Activated CD8-positive, alpha-beta T cell treated with anti-CD3 and anti-CD28 coated beads, Interleukin-2, amount 10 ng/mL, durations not matched to agents 7 days and 5 days (primary cell): ENCODE results near the gene PSMB9. TPM values are rescaled to one million over a fixed set of nuclear protein-coding genes. Genes with fewer than 3 reads are reported as not detected.
A peak's percentile ranks its signal among the peaks of the same experiment; 100 is the strongest.
"Not testable (repeated sequence)": the region's sequence is repeated elsewhere in the genome, so short reads cannot be mapped to it uniquely, and the experiment has no call there.

Experiments
- ATAC-seq: fragments of 150-1000 bp; cut with Tn5 transposase; one replicate; pipeline ENCODE4 v1.10.0; 2021; ENCODE audit warnings: moderate library complexity
- CTCF ChIA-PET: fragments of 350-600 bp; sonication (Branson Sonifier 250); formaldehyde crosslinking; loops from one replicate; lab custom pipeline; 2021; ENCODE audit warnings: antibody characterized with exemption; lab: Charles Lee
- POLR2A ChIA-PET: fragments of 350-600 bp; sonication (Branson Sonifier 250); formaldehyde crosslinking; loops from one replicate; lab custom pipeline; 2021; ENCODE audit warnings: antibody characterized with exemption; lab: Charles Lee
- DNase-seq: peaks from one replicate; pipeline ENCODE4 v3.0.0-alpha.2; 2020
- H3K27ac Mint-ChIP-seq: one replicate; pipeline ENCODE4 v1.8.0; 2021; ENCODE audit warnings: mild to moderate bottlenecking, mixed read lengths
- H3K27me3 Mint-ChIP-seq: one replicate; pipeline ENCODE4 v1.8.0; 2021; ENCODE audit warnings: low read depth, mixed read lengths
- H3K36me3 Mint-ChIP-seq: one replicate; pipeline ENCODE4 v1.8.0; 2021; ENCODE audit warnings: low read depth, mixed read lengths
- H3K4me1 Mint-ChIP-seq: one replicate; pipeline ENCODE4 v1.8.0; 2021; ENCODE audit warnings: low read depth, mixed read lengths
- H3K4me3 Mint-ChIP-seq: one replicate; pipeline ENCODE4 v1.8.0; 2021; ENCODE audit warnings: mild to moderate bottlenecking, mixed read lengths
- H3K9me3 Mint-ChIP-seq: one replicate; pipeline ENCODE4 v1.8.0; 2022; ENCODE audit warnings: mixed read lengths; ENCODE audit not compliant: insufficient read depth
- total RNA-seq, 2 experiments: library from RNA; stranded (reverse); gene quantifications; one replicate each; pipeline ENCODE4 v1.2.3, GENCODE V29; 2021

Gene PSMB9
- total RNA-seq, 2 experiments from 2014 or later, result 319 to 325 TPM

GRCh38 chr6:32857156-32857891 is 3.3 kb downstream of the PSMB9 start:
- peaks cover 82% of the 10 kb centered on the region for H3K36me3 Mint-ChIP-seq
- H3K27me3 Mint-ChIP-seq, result no peaks in the 10 kb centered on the region
- H3K27ac Mint-ChIP-seq, result peak overlapping the region; percentile 60
- CTCF ChIA-PET, result interaction anchor here (0.5 to 9.6 kb wide), 7 partner anchors 10 to 625 kb away, joined by 3 to 400 read pairs (median 9); partner anchors contain the start of genes BRD2, HLA-DMA and TAP2
- H3K4me3 Mint-ChIP-seq, result no peak overlapping the region
- peaks cover 48% of the 10 kb centered on the region for H3K4me1 Mint-ChIP-seq
- DNase-seq, result no peak
- POLR2A ChIA-PET, result interaction anchor here (0.6 to 9.1 kb wide), 7 partner anchors 10 to 127 kb away, joined by 3 to 812 read pairs (median 4); partner anchors contain the start of genes PSMB8 and TAP2
- no peak for ATAC-seq
- no peaks in the 10 kb centered on the region for H3K9me3 Mint-ChIP-seq

GRCh38 chr6:32858194-32858593 is 4.2 kb downstream of the PSMB9 start:
- Mint-ChIP-seq H3K4me1 (peaks cover 48% of the 10 kb centered on the region), H3K9me3 (no peaks in the 10 kb centered on the region), H3K27ac (peak overlapping the region; percentile 60), H3K36me3 (peaks cover 78% of the 10 kb centered on the region), H3K27me3 (no peaks in the 10 kb centered on the region), H3K4me3 (no peak overlapping the region)
- no peak for DNase-seq
- ATAC-seq, result no peak
- ChIA-PET POLR2A (interaction anchor here (0.7 to 9.1 kb wide), 5 partner anchors 10 to 126 kb away, joined by 3 to 812 read pairs (median 4); partner anchors contain the start of genes PSMB8 and TAP2), CTCF (interaction anchor here (0.9 to 9.6 kb wide), 7 partner anchors 9 to 126 kb away, joined by 3 to 400 read pairs (median 6); partner anchors contain the start of genes BRD2 and TAP2)

- Mint-ChIP-seq H3K9me3 (no peaks in the 10 kb centered on the region), H3K4me1 (peaks cover 51% of the 10 kb centered on the region), H3K4me3 (no peak overlapping the region), H3K27ac (no peak overlapping the region), H3K27me3 (no peaks in the 10 kb centered on the region), H3K36me3 (peaks cover 69% of the 10 kb centered on the region)
- ChIA-PET POLR2A (interaction anchor here (9.1 kb wide), 1 partner anchor 19 kb away, joined by 812 read pairs; the partner anchor contains the start of genes PSMB8 and TAP2), CTCF (interaction anchor here (8.0 to 9.6 kb wide), 2 partner anchors 7 to 21 kb away, joined by 236 to 400 read pairs; partner anchors contain the start of gene TAP2)
- no peak for DNase-seq
- ATAC-seq, result no peak
These were observed 6.7 kb downstream of the PSMB9 start for GRCh38 chr6:32860674-32861073.

GRCh38 chr6:32862725-32863124 is 8.7 kb downstream of the PSMB9 start:
- Mint-ChIP-seq H3K4me1 (peaks cover 54% of the 10 kb centered on the region), H3K27ac (no peak overlapping the region), H3K4me3 (no peak overlapping the region), H3K27me3 (no peaks in the 10 kb centered on the region), H3K36me3 (peaks cover 51% of the 10 kb centered on the region), H3K9me3 (no peaks in the 10 kb centered on the region)
- ATAC-seq (no peak), DNase-seq (no peak)
- ChIA-PET CTCF (interaction anchor here (1.6 to 10.6 kb wide), 3 partner anchors 6 to 122 kb away, joined by 5 to 512 read pairs (median 236); partner anchors contain the start of genes PSMB8, PSMB9, TAP1 and TAP2), POLR2A (interaction anchor here (1.3 to 10.3 kb wide), 3 partner anchors 9 to 109 kb away, joined by 5 to 240 read pairs (median 12); partner anchors contain the start of genes PSMB8, PSMB9, TAP1 and TAP2)

- H3K4me3 Mint-ChIP-seq, result no peak overlapping the region
- H3K4me1 Mint-ChIP-seq, result peaks cover 35% of the 10 kb centered on the region
- ATAC-seq, result no peak
- peak overlapping the region; percentile 66 for H3K27ac Mint-ChIP-seq
- peaks cover 29% of the 10 kb centered on the region for H3K36me3 Mint-ChIP-seq
- POLR2A ChIA-PET, result interaction anchor here (1.0 to 10.3 kb wide), 3 partner anchors 11 to 106 kb away, joined by 3 to 240 read pairs (median 82); partner anchors contain the start of genes PSMB8, PSMB9, TAP1 and TAP2
- H3K27me3 Mint-ChIP-seq, result peaks cover 3% of the 10 kb centered on the region
- no peak for DNase-seq
- CTCF ChIA-PET, result interaction anchor here (0.5 to 10.6 kb wide), 3 partner anchors 9 to 40 kb away, joined by 3 to 512 read pairs (median 236); partner anchors contain the start of genes PSMB8, PSMB9, TAP1 and TAP2
- no peaks in the 10 kb centered on the region for H3K9me3 Mint-ChIP-seq
These were observed 11.9 kb downstream of the PSMB9 start for GRCh38 chr6:32865724-32866443.

- Mint-ChIP-seq H3K36me3 (peaks cover 19% of the 10 kb centered on the region), H3K27ac (peak overlapping the region; percentile 92), H3K27me3 (peaks cover 3% of the 10 kb centered on the region), H3K4me1 (peaks cover 35% of the 10 kb centered on the region), H3K9me3 (no peaks in the 10 kb centered on the region), H3K4me3 (peak overlapping the region; percentile 54)
- POLR2A ChIA-PET, result interaction anchor here (0.8 to 10.3 kb wide), 7 partner anchors 9 to 1003 kb away, joined by 3 to 240 read pairs (median 4); partner anchors contain the start of genes PSMB8, PSMB9, TAP1 and TAP2
- ATAC-seq, result peak; percentile 76
- no peak for DNase-seq
- CTCF ChIA-PET, result interaction anchor here (0.8 to 10.6 kb wide), 29 partner anchors 10 to 621 kb away, joined by 3 to 512 read pairs (median 12); partner anchors contain the start of genes HLA-DMA, HLA-DRA, PSMB8 and PSMB9
These were observed 13.1 kb downstream of the PSMB9 start for GRCh38 chr6:32867022-32867477.

- Mint-ChIP-seq H3K4me1 (peaks cover 35% of the 10 kb centered on the region), H3K27me3 (peaks cover 3% of the 10 kb centered on the region), H3K4me3 (peak overlapping the region; percentile 54), H3K36me3 (peaks cover 19% of the 10 kb centered on the region), H3K9me3 (no peaks in the 10 kb centered on the region), H3K27ac (peak overlapping the region; percentile 92)
- ChIA-PET CTCF (interaction anchor here (0.7 to 10.6 kb wide), 68 partner anchors 10 to 622 kb away, joined by 3 to 512 read pairs (median 6); partner anchors contain the start of genes HLA-DMA, HLA-DPB1, HLA-DRA and PSMB8), POLR2A (interaction anchor here (0.9 to 10.3 kb wide), 9 partner anchors 10 to 685 kb away, joined by 3 to 240 read pairs (median 5); partner anchors contain the start of genes HLA-DMA, PSMB8, PSMB9 and TAP1)
- DNase-seq (no peak), ATAC-seq (peak; percentile 32)
These were observed 13.7 kb downstream of the PSMB9 start for GRCh38 chr6:32867554-32868256.

GRCh38 chr6:32868257-32868788 is 14.3 kb downstream of the PSMB9 start:
- H3K9me3 Mint-ChIP-seq, result no peaks in the 10 kb centered on the region
- H3K27ac Mint-ChIP-seq, result no peak overlapping the region

GRCh38 chr6:32873947-32874346 is 20.0 kb downstream of the PSMB9 start:
- DNase-seq, H3K4me3 Mint-ChIP-seq, H3K4me1 Mint-ChIP-seq, H3K27me3 Mint-ChIP-seq, ATAC-seq, POLR2A ChIA-PET, H3K27ac Mint-ChIP-seq, H3K9me3 Mint-ChIP-seq: not testable (repeated sequence)
- CTCF ChIA-PET, result interaction anchor here (1.5 to 4.5 kb wide), 3 partner anchors 35 to 111 kb away, joined by 3 to 28 read pairs (median 17); partner anchors contain the start of gene TAP2
- H3K36me3 Mint-ChIP-seq, result peaks cover 10% of the 10 kb centered on the region

More at GRCh38 chr6:32868257-32868788, 14.3 kb downstream of the PSMB9 start:
- Mint-ChIP-seq H3K36me3 (peaks cover 15% of the 10 kb centered on the region), H3K4me3 (no peak overlapping the region), H3K4me1 (peaks cover 35% of the 10 kb centered on the region), H3K27me3 (peaks cover 3% of the 10 kb centered on the region)
- CTCF ChIA-PET, result interaction anchor here (0.7 to 10.6 kb wide), 69 partner anchors 9 to 622 kb away, joined by 3 to 512 read pairs (median 5); partner anchors contain the start of genes HLA-DMA, HLA-DPB1, HLA-DRA and PSMB8
- POLR2A ChIA-PET, result interaction anchor here (0.9 to 10.3 kb wide), 8 partner anchors 10 to 686 kb away, joined by 3 to 240 read pairs (median 6); partner anchors contain the start of genes HLA-DMA, PSMB8, PSMB9 and TAP1
- ATAC-seq, result peak; percentile 77
- peak; percentile 93 for DNase-seq

GRCh38 chr6:32876603-32877002 is 22.6 kb downstream of the PSMB9 start:
- ATAC-seq (no peak), DNase-seq (no peak)
- peaks cover 3% of the 10 kb centered on the region for H3K27me3 Mint-ChIP-seq
- H3K36me3 Mint-ChIP-seq, result peaks cover 13% of the 10 kb centered on the region
- no peaks in the 10 kb centered on the region for H3K4me1 Mint-ChIP-seq
- no peak overlapping the region for H3K27ac Mint-ChIP-seq
- POLR2A ChIA-PET, result interaction anchor here (1.0 kb wide), 1 partner anchor 95 kb away, joined by 4 read pairs; no protein-coding TSS in a partner anchor
- no peak overlapping the region for H3K4me3 Mint-ChIP-seq
- CTCF ChIA-PET, result interaction anchor here (1.1 to 8.0 kb wide), 7 partner anchors 8 to 108 kb away, joined by 4 to 57 read pairs (median 6); partner anchors contain the start of genes HLA-DMA and TAP2
- no peaks in the 10 kb centered on the region for H3K9me3 Mint-ChIP-seq
